ENCODE results near the gene SLAIN1.

- TF ChIP-seq, protein P1, sequence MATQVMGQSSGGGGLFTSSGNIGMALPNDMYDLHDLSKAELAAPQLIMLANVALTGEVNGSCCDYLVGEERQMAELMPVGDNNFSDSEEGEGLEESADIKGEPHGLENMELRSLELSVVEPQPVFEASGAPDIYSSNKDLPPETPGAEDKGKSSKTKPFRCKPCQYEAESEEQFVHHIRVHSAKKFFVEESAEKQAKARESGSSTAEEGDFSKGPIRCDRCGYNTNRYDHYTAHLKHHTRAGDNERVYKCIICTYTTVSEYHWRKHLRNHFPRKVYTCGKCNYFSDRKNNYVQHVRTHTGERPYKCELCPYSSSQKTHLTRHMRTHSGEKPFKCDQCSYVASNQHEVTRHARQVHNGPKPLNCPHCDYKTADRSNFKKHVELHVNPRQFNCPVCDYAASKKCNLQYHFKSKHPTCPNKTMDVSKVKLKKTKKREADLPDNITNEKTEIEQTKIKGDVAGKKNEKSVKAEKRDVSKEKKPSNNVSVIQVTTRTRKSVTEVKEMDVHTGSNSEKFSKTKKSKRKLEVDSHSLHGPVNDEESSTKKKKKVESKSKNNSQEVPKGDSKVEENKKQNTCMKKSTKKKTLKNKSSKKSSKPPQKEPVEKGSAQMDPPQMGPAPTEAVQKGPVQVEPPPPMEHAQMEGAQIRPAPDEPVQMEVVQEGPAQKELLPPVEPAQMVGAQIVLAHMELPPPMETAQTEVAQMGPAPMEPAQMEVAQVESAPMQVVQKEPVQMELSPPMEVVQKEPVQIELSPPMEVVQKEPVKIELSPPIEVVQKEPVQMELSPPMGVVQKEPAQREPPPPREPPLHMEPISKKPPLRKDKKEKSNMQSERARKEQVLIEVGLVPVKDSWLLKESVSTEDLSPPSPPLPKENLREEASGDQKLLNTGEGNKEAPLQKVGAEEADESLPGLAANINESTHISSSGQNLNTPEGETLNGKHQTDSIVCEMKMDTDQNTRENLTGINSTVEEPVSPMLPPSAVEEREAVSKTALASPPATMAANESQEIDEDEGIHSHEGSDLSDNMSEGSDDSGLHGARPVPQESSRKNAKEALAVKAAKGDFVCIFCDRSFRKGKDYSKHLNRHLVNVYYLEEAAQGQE (IDR thresholded peaks at IDR 0.05), result no peak
- TF ChIP-seq CTCF (IDR thresholded peaks at IDR 0.05) (no peak), JUNB (IDR thresholded peaks at IDR 0.05) (no peak)
Observed at GRCh38 chr13:77767413-77767812, 69.9 kb downstream of the SLAIN1 start.

All from A549 (cell line).